Measurements from ENCODE around the gene TMPRSS15.

The TMPRSS15 gene

GRCh38 chr21:18349468-18349867 is 54.1 kb downstream of the TMPRSS15 start:
- no peak for DNase-seq (ENCODE audit: low spot score)

- no peak for DNase-seq (ENCODE audit: low spot score)
These were observed 63.1 kb downstream of the TMPRSS15 start for GRCh38 chr21:18340387-18340942.

- no peak for DNase-seq (ENCODE audit: low spot score)
These were observed 67.8 kb downstream of the TMPRSS15 start for GRCh38 chr21:18335651-18336236.

- no peak for DNase-seq (ENCODE audit: low spot score)
These were observed 69.5 kb downstream of the TMPRSS15 start for GRCh38 chr21:18334066-18334465.

GRCh38 chr21:18318156-18318555 is 85.4 kb downstream of the TMPRSS15 start:
- no peak for DNase-seq (ENCODE audit: low spot score)

GRCh38 chr21:18298228-18298627 is 105.4 kb downstream of the TMPRSS15 start:
- no peak for DNase-seq (ENCODE audit: low spot score)

GRCh38 chr21:18294100-18294499 is 109.5 kb downstream of the TMPRSS15 start:
- DNase-seq (ENCODE audit: low spot score) = no peak

GRCh38 chr21:18289876-18290275 is 113.7 kb downstream of the TMPRSS15 start:
- no peak for DNase-seq (ENCODE audit: low spot score)

- no peak for DNase-seq (ENCODE audit: low spot score)
These were observed 118.2 kb downstream of the TMPRSS15 start for GRCh38 chr21:18285379-18285778.

- no peak for DNase-seq (ENCODE audit: low spot score)
These were observed 127.8 kb downstream of the TMPRSS15 start for GRCh38 chr21:18275781-18276180.

GRCh38 chr21:18274370-18274769 is 129.2 kb downstream of the TMPRSS15 start:
- DNase-seq (ENCODE audit: low spot score) = no peak

- no peak for DNase-seq (ENCODE audit: low spot score)
These were observed 130.2 kb downstream of the TMPRSS15 start for GRCh38 chr21:18273400-18273799.

- DNase-seq (ENCODE audit: low spot score) = no peak
These were observed 133.7 kb downstream of the TMPRSS15 start for GRCh38 chr21:18269856-18270255.

- DNase-seq (ENCODE audit: low spot score) = no peak
These were observed 134.7 kb downstream of the TMPRSS15 start for GRCh38 chr21:18268906-18269305.

- DNase-seq (ENCODE audit: low spot score) = no peak
These were observed 136.1 kb downstream of the TMPRSS15 start for GRCh38 chr21:18267496-18267895.

GRCh38 chr21:18265944-18266343 is 137.6 kb downstream of the TMPRSS15 start:
- DNase-seq (ENCODE audit: low spot score) = no peak

- DNase-seq (ENCODE audit: low spot score) = no peak
These were observed 149.8 kb downstream of the TMPRSS15 start for GRCh38 chr21:18253799-18254198.

GRCh38 chr21:18253221-18253620 is 150.4 kb downstream of the TMPRSS15 start:
- DNase-seq (ENCODE audit: low spot score) = no peak

- DNase-seq (ENCODE audit: low spot score) = no peak
These were observed 150.9 kb downstream of the TMPRSS15 start for GRCh38 chr21:18252680-18253079.

GRCh38 chr21:18252256-18252655 is 151.3 kb downstream of the TMPRSS15 start:
- no peak for DNase-seq (ENCODE audit: low spot score)

GRCh38 chr21:18251065-18251464 is 152.5 kb downstream of the TMPRSS15 start:
- DNase-seq (ENCODE audit: low spot score) = no peak

GRCh38 chr21:18249672-18250071 is 153.9 kb downstream of the TMPRSS15 start:
- DNase-seq (ENCODE audit: low spot score) = no peak

- DNase-seq (ENCODE audit: low spot score) = no peak
These were observed 155.4 kb downstream of the TMPRSS15 start for GRCh38 chr21:18248171-18248570.

GRCh38 chr21:18245464-18245967 is 158.1 kb downstream of the TMPRSS15 start:
- no peak for DNase-seq (ENCODE audit: low spot score)
